GM23338 (cell line): ENCODE measurements around the gene SESN1. TPM values are rescaled to one million over a fixed set of nuclear protein-coding genes. Genes with fewer than 3 reads are reported as not detected.

Experiments used
- ATAC-seq: fragments of 200-7000 bp; cut with Tn5 transposase; 3 replicates; pipeline ENCODE4 v1.9.1; 2020
- DNase-seq: peaks from one replicate; pipeline ENCODE4 v3.0.0-alpha.2; 2015; ENCODE audit warnings: low spot score
- H2AFZ ChIP-seq: fragments of 200-600 bp; sonication (generic); 2 replicates; pipeline ENCODE4 v1.8.0; 2016; ENCODE audit warnings: antibody characterized with exemption, mild to moderate bottlenecking, moderate library complexity
- H3F3A ChIP-seq: fragments of 200-600 bp; sonication (generic); replicated peaks from 2 replicates; pipeline ENCODE4 v1.8.0; 2017; ENCODE audit warnings: antibody characterized with exemption, mixed run types, low read depth
- H3K27ac ChIP-seq: fragments of 200-600 bp; sonication (generic); 2 replicates; pipeline ENCODE4 v1.6.1; 2016; ENCODE audit warnings: low read depth
- H3K27me3 ChIP-seq: fragments of 200-600 bp; sonication (generic); 2 replicates; pipeline ENCODE4 v1.8.0; 2016; ENCODE audit warnings: mild to moderate bottlenecking, mixed run types, moderate library complexity; ENCODE audit not compliant: insufficient read depth
- H3K36me3 ChIP-seq: fragments of 200-600 bp; sonication (generic); 2 replicates; pipeline ENCODE4 v1.8.0; 2016; ENCODE audit warnings: mild to moderate bottlenecking; ENCODE audit not compliant: insufficient read depth
- H3K4me1 ChIP-seq: fragments of 200-600 bp; sonication (generic); 2 replicates; pipeline ENCODE4 v1.8.0; 2016; ENCODE audit warnings: mild to moderate bottlenecking, moderate library complexity; ENCODE audit not compliant: insufficient read depth
- H3K4me2 ChIP-seq: fragments of 200-600 bp; sonication (generic); 2 replicates; pipeline ENCODE4 v1.7.1; 2017; ENCODE audit warnings: mixed run types
- H3K4me3 ChIP-seq: fragments of 200-600 bp; sonication (generic); 2 replicates; pipeline ENCODE4 v1.6.1; 2016; ENCODE audit warnings: mixed run types
- H3K79me2 ChIP-seq: fragments of 200-600 bp; sonication (generic); replicated peaks from 2 replicates; pipeline ENCODE4 v1.8.0; 2017; ENCODE audit warnings: mild to moderate bottlenecking; ENCODE audit not compliant: insufficient read depth
- H3K9me2 ChIP-seq: fragments of 200-600 bp; sonication (generic); 2 replicates; pipeline ENCODE4 v1.8.0; 2017; ENCODE audit not compliant: insufficient read depth
- H4K20me1 ChIP-seq: fragments of 200-600 bp; sonication (generic); replicated peaks from 2 replicates; pipeline ENCODE4 v1.8.0; 2017; ENCODE audit warnings: mild to moderate bottlenecking; ENCODE audit not compliant: insufficient read depth
- H3K27ac Mint-ChIP-seq: 2 replicates; pipeline ENCODE4 v1.8.0; 2020; ENCODE audit warnings: inconsistent platforms, mild to moderate bottlenecking, moderate library complexity, mixed read lengths
- H3K27me3 Mint-ChIP-seq: 3 replicates; pipeline ENCODE4 v1.8.0; 2022; ENCODE audit warnings: low read depth, mild to moderate bottlenecking, moderate library complexity, mixed read lengths, inconsistent platforms; ENCODE audit not compliant: insufficient read depth, poor library complexity
- H3K36me3 Mint-ChIP-seq: 3 replicates; pipeline ENCODE4 v1.8.0; 2021; ENCODE audit warnings: low read depth, mild to moderate bottlenecking, inconsistent platforms, moderate library complexity, mixed read lengths
- H3K4me1 Mint-ChIP-seq: 3 replicates; pipeline ENCODE4 v1.8.0; 2020; ENCODE audit warnings: mild to moderate bottlenecking, inconsistent platforms, mixed read lengths
- H3K4me3 Mint-ChIP-seq: 3 replicates; pipeline ENCODE4 v1.8.0; 2021; ENCODE audit warnings: moderate library complexity, mild to moderate bottlenecking, inconsistent platforms, mixed read lengths
- H3K9me3 Mint-ChIP-seq: 3 replicates; pipeline ENCODE4 v1.8.0; 2020; ENCODE audit warnings: moderate library complexity, mild to moderate bottlenecking, inconsistent platforms, mixed read lengths
- CREB1 ChIP-seq: fragments of 250-450 bp; sonication (Bioruptor Pico); IDR thresholded peaks from 2 replicates; pipeline ENCODE4 v1.5.0; 2020; ENCODE audit warnings: low read depth, mild to moderate bottlenecking, moderate library complexity
- CTCF ChIP-seq, 2 experiments: fragments of 200-600 bp in 1 of 2; sonication (generic) in 1 of 2; conservative IDR thresholded peaks; 2 replicates each; pipeline versions ENCODE4 v1.5.1 to v1.6.1; 2016 to 2017; ENCODE audit warnings: antibody characterized with exemption in 2 of 2, low read depth in 2 of 2, mild to moderate bottlenecking in 2 of 2, moderate library complexity in 1 of 2
- ETS1 ChIP-seq: IDR thresholded peaks from 2 replicates; pipeline ENCODE4 v1.6.1; 2016; ENCODE audit warnings: antibody characterized with exemption
- EZH2 ChIP-seq: fragments of 200-600 bp; sonication (generic); IDR thresholded peaks from one replicate; pipeline ENCODE4 v1.8.0; 2017; ENCODE audit warnings: antibody characterized with exemption, mild to moderate bottlenecking, low read depth; ENCODE audit not compliant: unreplicated experiment
- EZH2phosphoT487 ChIP-seq: fragments of 200-600 bp; sonication (generic); IDR thresholded peaks from one replicate; pipeline ENCODE4 v1.8.1; 2018; ENCODE audit warnings: antibody characterized with exemption; ENCODE audit not compliant: unreplicated experiment
- JUNB ChIP-seq: IDR thresholded peaks from one replicate; pipeline ENCODE4 v1.6.1; 2016; ENCODE audit warnings: antibody characterized with exemption; ENCODE audit not compliant: unreplicated experiment
- NANOG ChIP-seq: IDR thresholded peaks from 2 replicates; pipeline ENCODE4 v1.6.1; 2016; ENCODE audit warnings: antibody characterized with exemption, borderline replicate concordance
- POLR2AphosphoS5 ChIP-seq: IDR thresholded peaks from 2 replicates; pipeline ENCODE4 v1.6.1; 2016; ENCODE audit warnings: antibody characterized with exemption, low read depth
- REST ChIP-seq: IDR thresholded peaks from one replicate; pipeline ENCODE4 v1.6.1; 2018; ENCODE audit warnings: antibody characterized with exemption; ENCODE audit not compliant: unreplicated experiment
- STAT1 ChIP-seq: IDR thresholded peaks from one replicate; pipeline ENCODE4 v1.6.1; 2016; ENCODE audit warnings: antibody characterized with exemption; ENCODE audit not compliant: unreplicated experiment
- ZNF114 ChIP-seq: fragments of 250-450 bp; sonication (Bioruptor Pico); IDR thresholded peaks from 2 replicates; pipeline ENCODE4 v1.5.0; 2020; ENCODE audit warnings: mild to moderate bottlenecking, moderate library complexity
- ZNF331 ChIP-seq: fragments of 250-450 bp; sonication (Bioruptor Pico); IDR thresholded peaks from 2 replicates; pipeline ENCODE4 v1.5.0; 2020; ENCODE audit warnings: low read depth, mild to moderate bottlenecking, moderate library complexity
- ZNF462 ChIP-seq: fragments of 250-450 bp; sonication (Bioruptor Pico); IDR thresholded peaks from 2 replicates; pipeline ENCODE4 v1.5.0; 2020; ENCODE audit warnings: mild to moderate bottlenecking, moderate library complexity
- polyA plus RNA-seq: library from polyadenylated mRNA; unstranded; fragments of >200 nt; fragmentation: Nextera tagmentation; extraction: Ambion mirVana; gene quantifications from 2 replicates; pipeline ENCODE4 v1.2.1, GENCODE V29; 2016
- total RNA-seq: library from RNA; depleted of rRNA; stranded (reverse); fragments of >200 nt; shearing (Covaris generic); gene quantifications from 2 replicates; pipeline ENCODE4 v1.2.3, GENCODE V29; 2014

The SESN1 gene
- total and polyA plus RNA-seq, 2 experiments from 2014 or later, result 26.2 to 36.4 TPM

GRCh38 chr6:109103942-109104341 lies 9.3 kb upstream of the SESN1 start:
- no peaks in the 10 kb centered on the region for H3F3A ChIP-seq
- H2AFZ ChIP-seq, result no peak overlapping the region
- no peaks in the 10 kb centered on the region for H3K79me2 ChIP-seq
- Mint-ChIP-seq H3K27ac (no peak overlapping the region), H3K27me3 (no peaks in the 10 kb centered on the region), H3K9me3 (no peaks in the 10 kb centered on the region), H3K4me1 (no peaks in the 10 kb centered on the region), H3K36me3 (no peaks in the 10 kb centered on the region), H3K4me3 (no peak overlapping the region)
- TF ChIP-seq CTCF (conservative IDR thresholded peaks at IDR 0.05; ENCODE audit: low read depth in 2 of 2), result no peak
- TF ChIP-seq CREB1, result no peak
- TF ChIP-seq EZH2phosphoT487, result no peak
- TF ChIP-seq JUNB, result no peak
- TF ChIP-seq EZH2, result no peak
- TF ChIP-seq STAT1, result no peak
- TF ChIP-seq ZNF331 (CRISPR knock-in tag), result no peak
- TF ChIP-seq POLR2AphosphoS5, result no peak
- TF ChIP-seq REST, result no peak
- TF ChIP-seq NANOG, result no peak
- TF ChIP-seq ETS1, result no peak
- no peak for TF ChIP-seq ZNF114 (CRISPR knock-in tag)
- TF ChIP-seq ZNF462 (CRISPR knock-in tag), result no peak
- 0 out of 2 replicates have a peak, but pooled peaks cover 5% of the 10 kb centered on the region for H4K20me1 ChIP-seq
- DNase-seq, result no peak
- ATAC-seq, result no peak
- no peak overlapping the region for H3K27ac ChIP-seq
- no peaks in the 10 kb centered on the region for H3K27me3 ChIP-seq
- no peak overlapping the region for H3K4me2 ChIP-seq
- no peak overlapping the region for H3K4me3 ChIP-seq
- no peaks in the 10 kb centered on the region for H3K36me3 ChIP-seq
- no peaks in the 10 kb centered on the region for H3K9me2 ChIP-seq
- no peaks in the 10 kb centered on the region for H3K4me1 ChIP-seq
